ENCODE results near the gene ZNF804B. TPM values are rescaled to one million over a fixed set of nuclear protein-coding genes. Genes with fewer than 3 reads are reported as not detected.

ZNF804B gene
- total RNA-seq, 1 donor from 2014 or later = not detected

- peak; percentile 49 for DNase-seq
Measured at GRCh38 chr7:88835147-88835728, 75.7 kb downstream of the ZNF804B start.

GRCh38 chr7:88842201-88842600 is 82.7 kb downstream of the ZNF804B start:
- DNase-seq = no peak

GRCh38 chr7:88845091-88845490 is 85.6 kb downstream of the ZNF804B start:
- DNase-seq = no peak

- no peak for DNase-seq
Measured at GRCh38 chr7:88851220-88851619, 91.7 kb downstream of the ZNF804B start.

- DNase-seq = no peak
Measured at GRCh38 chr7:88859288-88859687, 99.8 kb downstream of the ZNF804B start.

GRCh38 chr7:88866265-88866863 is 106.9 kb downstream of the ZNF804B start:
- DNase-seq = no peak

GRCh38 chr7:88867158-88867557 is 107.7 kb downstream of the ZNF804B start:
- DNase-seq = no peak

GRCh38 chr7:88868456-88868855 is 109.0 kb downstream of the ZNF804B start:
- no peak for DNase-seq

GRCh38 chr7:88881136-88881535 is 121.6 kb downstream of the ZNF804B start:
- DNase-seq = no peak

GRCh38 chr7:88885131-88885530 is 125.6 kb downstream of the ZNF804B start:
- no peak for DNase-seq

GRCh38 chr7:88888684-88889083 is 129.2 kb downstream of the ZNF804B start:
- no peak for DNase-seq

- DNase-seq = no peak
Measured at GRCh38 chr7:88910516-88910915, 151.0 kb downstream of the ZNF804B start.

- no peak for DNase-seq
Measured at GRCh38 chr7:88912852-88913251, 153.4 kb downstream of the ZNF804B start.

GRCh38 chr7:88915615-88916014 is 156.1 kb downstream of the ZNF804B start:
- DNase-seq = no peak

- no peak for DNase-seq
Measured at GRCh38 chr7:88919478-88920131, 160.1 kb downstream of the ZNF804B start.

GRCh38 chr7:88922944-88923343 is 163.4 kb downstream of the ZNF804B start:
- DNase-seq = no peak

- DNase-seq = peak; percentile 30
Measured at GRCh38 chr7:88928276-88928675, 168.8 kb downstream of the ZNF804B start.

GRCh38 chr7:88929719-88930118 is 170.2 kb downstream of the ZNF804B start:
- DNase-seq = no peak

GRCh38 chr7:88933285-88933684 is 173.8 kb downstream of the ZNF804B start:
- no peak for DNase-seq

GRCh38 chr7:88942815-88943501 is 183.5 kb downstream of the ZNF804B start:
- DNase-seq = no peak

- DNase-seq = no peak
Measured at GRCh38 chr7:88951826-88952225, 192.3 kb downstream of the ZNF804B start.

- no peak for DNase-seq
Measured at GRCh38 chr7:88964418-88964817, 204.9 kb downstream of the ZNF804B start.

GRCh38 chr7:88965371-88965770 is 205.9 kb downstream of the ZNF804B start:
- no peak for DNase-seq
